Measurements from ENCODE around the gene CAPN2.

CAPN2 gene

DNA sequence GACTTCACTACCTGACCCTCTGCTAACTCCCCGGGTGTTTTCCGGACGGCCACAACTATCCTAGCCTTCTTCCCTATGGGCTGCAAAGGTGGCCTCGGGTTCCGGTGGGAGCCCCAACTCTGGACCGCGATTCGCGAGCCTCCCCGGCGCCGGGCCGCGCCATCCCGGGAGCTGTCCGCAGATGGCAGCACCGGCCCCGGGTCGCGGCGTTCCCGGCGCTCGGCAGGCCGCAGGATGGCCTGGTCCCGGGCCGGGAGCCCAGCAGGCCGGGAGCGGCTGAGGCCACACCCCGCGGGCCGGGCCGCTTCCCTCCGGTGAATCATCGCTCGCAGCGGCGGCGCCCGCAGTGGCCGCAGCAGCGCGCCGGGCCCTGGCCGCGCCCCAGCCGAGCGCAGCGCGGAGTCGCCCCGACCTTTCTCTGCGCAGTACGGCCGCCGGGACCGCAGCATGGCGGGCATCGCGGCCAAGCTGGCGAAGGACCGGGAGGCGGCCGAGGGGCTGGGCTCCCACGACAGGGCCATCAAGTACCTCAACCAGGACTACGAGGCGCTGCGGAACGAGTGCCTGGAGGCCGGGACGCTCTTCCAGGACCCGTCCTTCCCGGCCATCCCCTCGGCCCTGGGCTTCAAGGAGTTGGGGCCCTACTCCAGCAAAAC is at the start of gene CAPN2:
Gene CAPN2, plus strand, starts transcription at position 346 of the 656 bp plus-strand sequence. Its CDS starts 102 bp downstream, at position 448.
- TF ChIP-seq GATA3 (IDR thresholded peaks at IDR 0.05; ENCODE audit: low read depth, low read length) (no peak), GATA2 (IDR thresholded peaks at IDR 0.05; ENCODE audit: low read depth, low read length) (no peak)

DNA sequence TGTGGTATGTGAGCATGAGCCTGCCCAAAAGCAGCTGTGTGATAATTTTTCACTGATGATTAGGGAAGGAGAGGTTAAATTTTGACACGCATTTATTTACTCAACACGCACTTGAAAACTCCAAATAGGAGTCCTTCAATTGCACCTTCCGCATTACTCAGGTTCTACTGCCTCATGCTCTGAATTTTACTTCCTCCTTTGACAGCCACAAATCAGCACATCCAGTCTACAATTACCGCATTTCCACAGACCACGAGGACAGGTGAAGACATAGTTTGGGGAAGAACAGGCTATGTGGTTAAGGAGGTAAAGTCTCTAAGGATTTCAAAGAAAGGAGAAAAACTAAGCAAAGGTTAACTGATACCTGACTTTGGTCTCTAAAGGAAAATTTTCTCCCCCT is 49.4 kb upstream of the CAPN2 start:
- no peak for TF ChIP-seq GATA3 (IDR thresholded peaks at IDR 0.05; ENCODE audit: low read depth, low read length)
- no peak for TF ChIP-seq GATA2 (IDR thresholded peaks at IDR 0.05; ENCODE audit: low read depth, low read length)

DNA sequence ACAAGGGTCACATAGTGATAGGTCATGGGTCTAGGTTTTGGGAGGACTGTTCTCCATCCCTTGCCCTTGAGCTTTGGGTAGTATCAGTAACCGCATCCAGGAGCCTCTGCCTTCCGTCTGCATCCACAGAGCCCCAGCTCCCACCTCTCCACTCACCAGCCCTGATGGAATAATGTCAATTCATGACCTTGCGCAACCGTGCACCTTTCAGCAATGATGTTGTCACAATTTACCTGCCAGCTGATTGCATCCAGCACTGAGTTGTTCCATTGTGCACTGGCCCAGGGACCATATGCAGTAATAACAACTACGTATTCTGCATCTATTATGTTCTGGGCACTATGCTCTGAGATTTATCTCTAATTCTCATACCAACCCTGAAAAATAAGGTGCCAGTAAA is 48.2 kb upstream of the CAPN2 start:
- TF ChIP-seq GATA3 (IDR thresholded peaks at IDR 0.05; ENCODE audit: low read depth, low read length) (no peak), GATA2 (IDR thresholded peaks at IDR 0.05; ENCODE audit: low read depth, low read length) (no peak)

DNA sequence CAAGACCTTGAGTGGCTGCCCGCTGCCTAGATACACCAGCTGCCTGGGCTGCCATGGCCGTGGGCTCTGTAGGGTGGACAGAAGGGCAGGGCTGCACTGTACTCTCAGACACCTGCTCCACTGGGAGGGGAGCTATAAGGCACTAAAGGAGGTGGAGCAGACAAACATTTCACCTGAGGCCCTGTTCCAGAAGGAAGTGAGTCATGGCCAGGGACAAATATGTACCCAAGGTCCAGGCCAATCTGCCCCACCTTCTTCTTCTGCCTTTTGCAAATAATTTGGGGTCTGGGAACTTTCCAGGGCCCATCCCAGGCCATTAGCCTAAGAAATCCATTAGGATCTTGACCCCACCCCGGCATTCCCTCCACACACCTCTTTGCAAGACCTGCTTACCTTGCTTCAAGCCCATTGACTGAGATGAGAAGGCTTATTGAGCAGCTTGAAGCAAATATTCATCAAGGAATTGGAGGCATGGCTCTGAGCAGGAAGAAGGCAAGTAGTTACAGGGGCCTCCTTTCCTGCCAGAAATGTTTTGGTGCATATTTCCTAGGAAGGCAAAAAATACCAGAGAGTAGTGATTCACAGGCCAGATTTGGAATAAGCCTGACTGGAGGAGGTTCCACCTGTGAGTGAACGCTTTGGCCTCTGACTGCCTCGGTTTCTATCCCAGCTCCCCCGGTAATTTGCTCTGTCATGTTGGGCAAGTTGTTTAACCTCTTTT is 46.6 kb upstream of the CAPN2 start, which contains the start of gene CAPN8:
Gene CAPN8, minus strand, starts transcription at position 110 of the 721 bp plus-strand sequence. Its CDS starts 55 bp downstream, at position 55.
- TF ChIP-seq GATA3 (IDR thresholded peaks at IDR 0.05; ENCODE audit: low read depth, low read length) (no peak), GATA2 (IDR thresholded peaks at IDR 0.05; ENCODE audit: low read depth, low read length) (no peak)

DNA sequence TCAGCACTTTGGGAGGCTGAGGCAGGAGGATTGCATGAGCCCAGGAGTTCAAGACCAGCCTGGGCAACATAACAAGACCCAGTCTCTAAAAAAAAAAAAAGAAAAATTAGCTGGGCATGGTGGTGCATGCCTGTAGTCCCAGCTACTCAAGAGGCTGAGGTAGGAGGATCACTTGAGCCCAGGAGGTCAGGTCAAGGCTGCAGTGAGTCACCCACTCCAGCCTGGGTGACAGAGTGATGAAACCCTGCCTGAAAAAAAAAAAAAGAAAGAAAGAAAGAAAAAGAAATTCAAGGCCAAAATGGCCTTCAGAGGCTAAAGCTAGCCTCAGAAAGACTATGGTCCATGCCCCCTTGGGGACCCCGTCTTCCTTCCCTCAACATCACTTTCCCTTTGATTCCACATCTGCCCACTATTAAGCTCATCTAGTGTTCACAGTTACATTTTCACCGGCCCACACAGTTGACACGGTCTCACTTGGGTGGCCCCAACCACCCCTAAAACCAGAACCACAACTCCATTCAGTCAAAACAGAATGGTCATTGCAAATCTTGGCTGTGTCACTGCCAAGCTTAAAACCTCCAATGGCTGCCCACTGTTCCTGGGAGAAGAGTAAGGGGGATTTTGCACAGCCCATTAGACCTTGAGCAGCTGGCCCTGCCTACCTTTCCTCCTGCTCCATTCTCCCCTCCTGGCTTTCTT is 44.7 kb upstream of the CAPN2 start:
- TF ChIP-seq GATA3 (IDR thresholded peaks at IDR 0.05; ENCODE audit: low read depth, low read length) (no peak), GATA2 (IDR thresholded peaks at IDR 0.05; ENCODE audit: low read depth, low read length) (no peak)

DNA sequence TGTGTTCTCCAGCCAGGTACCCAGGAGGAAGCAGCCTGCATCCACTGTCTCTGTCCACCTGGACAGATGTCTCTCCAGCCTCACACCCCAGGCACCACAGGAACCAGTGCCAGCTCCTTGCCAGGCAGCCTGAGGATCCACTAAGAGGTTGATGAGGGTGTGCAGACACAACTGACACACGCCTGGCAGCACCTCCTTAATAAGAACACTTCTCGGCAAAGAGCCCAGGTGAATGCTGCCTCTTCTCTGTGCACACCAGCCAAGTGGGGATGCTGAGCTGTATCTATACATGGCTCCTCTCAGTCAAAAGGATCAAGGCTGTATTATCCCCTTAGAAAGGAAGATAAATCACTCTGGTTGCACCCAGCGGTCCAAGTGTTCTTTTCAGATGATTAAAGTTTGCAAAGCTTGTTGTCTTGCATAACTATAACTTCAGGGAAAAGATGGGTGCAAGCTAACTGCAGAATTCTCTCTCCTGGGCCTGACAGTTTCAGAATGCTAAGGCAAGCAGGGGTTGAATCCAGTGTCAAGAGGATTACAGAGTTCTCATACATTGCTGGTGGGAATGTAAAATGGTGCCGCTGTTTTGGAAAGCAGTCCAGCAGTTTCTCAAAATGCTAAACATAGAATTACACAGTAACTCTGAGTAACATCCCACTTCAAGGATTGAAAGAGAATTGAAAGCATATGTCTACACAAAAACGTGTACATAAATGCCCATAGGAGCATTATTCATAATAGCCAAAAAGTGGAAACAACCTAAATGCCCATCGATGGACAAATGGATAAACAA is 43.1 kb upstream of the CAPN2 start:
- no peak for TF ChIP-seq GATA2 (IDR thresholded peaks at IDR 0.05; ENCODE audit: low read depth, low read length)
- TF ChIP-seq GATA3 (IDR thresholded peaks at IDR 0.05; ENCODE audit: low read depth, low read length): no peak

DNA sequence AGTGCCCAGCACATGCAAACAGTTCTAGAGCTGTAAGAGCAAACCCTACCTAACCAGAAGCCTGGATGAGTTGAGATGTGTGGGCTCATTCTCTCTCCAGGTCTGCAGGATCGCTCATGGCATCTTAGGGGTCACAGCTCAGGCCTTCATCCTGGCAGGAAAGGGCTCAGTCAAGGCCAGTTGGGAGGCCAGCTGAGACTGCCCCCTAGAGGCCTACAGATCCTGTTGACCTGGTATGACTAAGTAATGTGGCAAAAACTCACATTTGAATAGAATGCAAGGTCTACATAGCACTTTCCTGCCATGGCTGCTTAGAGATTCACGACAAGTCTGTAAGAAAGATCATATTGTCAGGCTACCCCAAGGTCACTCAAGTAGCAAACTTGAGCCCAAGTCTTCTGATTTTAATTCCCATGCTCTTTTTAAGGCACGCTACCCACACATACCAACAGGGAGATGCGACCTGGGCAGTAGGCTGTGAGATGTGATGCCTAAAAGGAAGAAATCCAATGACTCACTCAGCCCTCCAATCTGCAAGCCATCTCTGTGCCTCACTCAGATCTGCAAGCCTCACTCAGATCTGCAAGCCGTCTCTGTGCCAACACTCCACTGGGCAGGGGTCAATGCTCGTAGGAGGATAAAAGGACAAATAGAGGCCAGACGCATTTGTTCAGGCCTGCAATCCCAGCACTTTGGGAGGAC is 41.7 kb upstream of the CAPN2 start:
- no peak for TF ChIP-seq GATA3 (IDR thresholded peaks at IDR 0.05; ENCODE audit: low read depth, low read length)
- TF ChIP-seq GATA2 (IDR thresholded peaks at IDR 0.05; ENCODE audit: low read depth, low read length): no peak

DNA sequence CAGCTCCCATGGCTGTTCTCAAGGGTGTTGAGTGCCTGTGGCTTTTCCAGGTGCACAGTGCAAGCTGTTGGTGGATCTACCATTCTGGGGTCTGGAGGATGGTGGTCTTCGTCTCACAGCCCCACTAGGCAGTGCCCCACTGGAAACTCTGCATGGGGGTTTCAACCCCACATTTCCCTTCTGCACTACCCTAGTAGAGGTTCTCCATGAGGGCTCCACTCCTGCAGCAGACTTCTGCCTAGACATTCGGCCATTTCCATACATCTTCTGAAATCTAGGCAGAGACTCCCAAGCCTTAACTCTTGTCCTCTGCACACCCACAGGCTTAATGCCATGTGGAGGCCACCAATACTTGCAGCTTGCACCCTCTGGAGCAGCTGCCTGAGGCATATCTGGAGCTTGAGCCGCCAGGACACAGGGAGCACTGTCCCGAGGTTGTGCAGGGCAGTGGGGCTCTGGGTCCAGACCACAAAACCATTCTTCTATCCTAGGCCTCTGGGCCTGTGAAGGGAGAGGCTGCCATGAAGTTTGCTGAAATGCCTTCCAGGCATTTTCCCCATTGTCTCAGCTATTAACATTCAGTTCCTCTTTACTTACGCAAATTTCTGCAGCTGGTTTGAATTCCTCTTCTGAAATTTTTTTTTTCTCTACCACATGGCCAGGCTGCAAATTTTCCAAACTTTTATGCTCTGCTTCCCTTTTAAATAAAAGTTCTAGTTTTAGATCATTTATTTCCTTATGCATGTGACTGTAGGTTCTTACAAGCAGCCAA is 38.0 kb upstream of the CAPN2 start:
- TF ChIP-seq GATA3 (IDR thresholded peaks at IDR 0.05; ENCODE audit: low read depth, low read length) (no peak), GATA2 (IDR thresholded peaks at IDR 0.05; ENCODE audit: low read depth, low read length) (no peak)

DNA sequence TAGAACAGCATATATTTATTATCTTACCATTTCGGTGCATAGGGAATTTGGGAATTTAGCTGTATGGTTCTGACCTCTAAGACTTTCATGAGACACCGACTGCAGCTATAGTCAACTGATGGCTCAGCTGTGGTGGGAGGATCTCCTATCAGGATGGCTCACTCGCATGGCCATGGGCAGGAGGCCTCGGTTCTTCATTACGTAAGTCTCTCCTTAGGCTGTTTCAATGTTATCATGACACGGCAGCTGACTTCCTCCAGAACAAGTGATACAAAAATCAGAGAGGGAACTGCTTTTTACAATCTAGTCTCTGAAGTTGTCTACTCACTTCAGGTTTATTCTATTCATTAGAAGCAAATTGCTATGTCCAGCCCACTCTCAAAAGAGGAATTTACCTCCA is 33.5 kb upstream of the CAPN2 start:
- TF ChIP-seq GATA2 (IDR thresholded peaks at IDR 0.05; ENCODE audit: low read depth, low read length) (no peak), GATA3 (IDR thresholded peaks at IDR 0.05; ENCODE audit: low read depth, low read length) (no peak)

DNA sequence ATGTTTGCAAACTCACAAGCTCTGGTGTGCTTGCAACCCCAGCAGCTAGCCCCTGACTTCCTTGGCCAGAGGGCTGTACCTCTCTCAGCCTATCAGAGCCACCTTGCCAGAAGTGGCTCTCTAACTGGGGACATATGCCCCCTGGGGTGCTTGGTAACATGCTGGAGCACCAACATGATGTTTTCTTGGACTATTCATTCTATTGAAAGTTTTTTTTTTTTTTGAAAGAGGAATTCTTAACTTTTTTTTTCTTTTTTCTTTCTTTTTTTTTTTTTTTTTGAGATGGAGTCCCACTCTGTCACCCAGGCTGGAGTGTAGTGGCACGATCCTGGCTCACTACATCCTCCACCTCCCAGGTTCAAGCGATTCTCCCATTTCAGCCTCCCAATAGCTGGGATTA is 32.2 kb upstream of the CAPN2 start:
- TF ChIP-seq GATA3 (IDR thresholded peaks at IDR 0.05; ENCODE audit: low read depth, low read length) (no peak), GATA2 (IDR thresholded peaks at IDR 0.05; ENCODE audit: low read depth, low read length) (no peak)

DNA sequence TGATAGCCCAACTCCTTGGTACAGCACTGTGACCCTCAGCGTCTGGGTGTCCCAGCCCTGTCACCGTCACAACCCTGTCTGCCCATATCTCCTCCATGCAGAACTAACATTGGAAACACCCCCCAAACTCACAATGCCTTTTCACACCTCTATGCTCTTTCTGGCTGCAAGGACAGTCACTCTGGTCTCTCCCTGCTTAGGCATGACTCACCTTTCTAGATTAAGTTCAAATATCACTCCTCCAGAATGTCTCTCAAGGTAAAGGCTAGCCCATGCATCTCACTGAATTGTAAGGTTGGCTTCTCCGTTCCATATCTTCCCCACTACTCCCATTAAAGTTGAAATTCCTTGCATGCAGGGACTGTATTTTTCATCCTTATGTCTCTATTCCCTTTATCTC is 29.8 kb upstream of the CAPN2 start:
- TF ChIP-seq GATA2 (IDR thresholded peaks at IDR 0.05; ENCODE audit: low read depth, low read length): no peak
- no peak for TF ChIP-seq GATA3 (IDR thresholded peaks at IDR 0.05; ENCODE audit: low read depth, low read length)

DNA sequence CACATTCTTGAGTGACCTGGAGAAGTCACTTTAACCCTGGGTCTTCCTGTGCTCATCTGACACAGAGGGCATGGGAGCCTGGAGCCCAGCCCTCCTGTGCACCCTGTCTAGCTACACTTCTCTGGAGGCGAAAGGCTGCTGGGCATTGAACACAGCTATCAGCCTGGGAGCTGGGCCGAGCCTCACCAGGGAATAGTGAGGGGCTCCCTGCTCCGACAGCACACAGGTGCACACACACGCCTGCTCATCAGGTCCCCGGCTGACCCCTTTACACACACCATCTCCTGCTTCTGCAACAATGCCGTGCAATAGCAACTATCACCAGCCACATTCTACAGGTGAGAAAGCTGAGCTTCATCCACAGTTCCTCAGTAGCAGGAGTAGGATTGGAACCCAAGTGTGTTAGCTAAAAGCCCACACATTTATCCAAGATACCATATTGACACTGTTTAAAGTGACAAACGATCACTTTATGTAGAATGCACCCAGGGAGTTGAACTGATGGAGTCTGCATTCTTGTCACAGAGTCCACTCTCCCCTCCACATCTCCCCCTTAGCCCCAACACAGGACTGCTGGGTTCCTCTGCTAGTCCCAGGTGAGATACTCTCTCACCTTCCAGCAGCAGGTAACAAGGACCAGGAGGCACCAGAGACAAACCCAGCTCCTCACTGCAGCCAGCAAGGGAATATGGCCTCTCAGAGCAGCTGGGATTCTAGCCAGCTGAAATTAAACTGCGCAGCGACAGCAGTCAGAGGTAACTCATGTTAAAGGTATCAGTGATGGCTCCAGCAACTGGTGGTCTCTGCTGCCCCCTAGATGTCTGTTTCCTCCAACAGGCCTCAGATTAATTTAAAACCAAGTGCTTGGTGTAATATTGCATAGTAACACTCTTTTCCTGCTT is 28.5 kb upstream of the CAPN2 start:
- TF ChIP-seq GATA3 (IDR thresholded peaks at IDR 0.05; ENCODE audit: low read depth, low read length) (no peak), GATA2 (IDR thresholded peaks at IDR 0.05; ENCODE audit: low read depth, low read length) (no peak)

Data from SH-SY5Y (cell line).